ENCODE data around the gene NLRP2B. TPM values are rescaled to one million over a fixed set of nuclear protein-coding genes. Genes with fewer than 3 reads are reported as not detected.

The NLRP2B gene
- total RNA-seq, 2 experiments from 2014 or later: not detected

DNA sequence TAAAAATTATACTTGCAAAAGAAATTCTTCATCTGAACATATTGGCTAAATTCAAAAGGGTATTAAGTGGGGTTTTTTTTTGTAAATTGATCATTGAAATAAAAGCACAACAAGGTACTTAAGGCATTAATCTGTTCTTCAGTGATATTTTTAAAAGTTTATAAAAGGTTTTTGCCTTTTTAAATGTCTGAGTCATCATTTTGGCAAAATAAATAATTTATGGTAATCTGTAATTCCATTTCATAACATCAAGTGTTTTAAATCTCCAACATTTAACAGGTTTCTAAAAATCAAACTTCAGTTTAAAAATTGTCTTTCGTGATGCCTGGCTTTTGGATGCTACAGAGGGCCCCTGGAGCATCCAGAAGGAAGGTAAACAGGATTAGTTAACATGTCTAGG is 27.4 kb downstream of the NLRP2B start:
- intact Hi-C loops (cut with DNase I, micrococcal nuclease): no loop called here
- TF ChIP-seq, protein P1, sequence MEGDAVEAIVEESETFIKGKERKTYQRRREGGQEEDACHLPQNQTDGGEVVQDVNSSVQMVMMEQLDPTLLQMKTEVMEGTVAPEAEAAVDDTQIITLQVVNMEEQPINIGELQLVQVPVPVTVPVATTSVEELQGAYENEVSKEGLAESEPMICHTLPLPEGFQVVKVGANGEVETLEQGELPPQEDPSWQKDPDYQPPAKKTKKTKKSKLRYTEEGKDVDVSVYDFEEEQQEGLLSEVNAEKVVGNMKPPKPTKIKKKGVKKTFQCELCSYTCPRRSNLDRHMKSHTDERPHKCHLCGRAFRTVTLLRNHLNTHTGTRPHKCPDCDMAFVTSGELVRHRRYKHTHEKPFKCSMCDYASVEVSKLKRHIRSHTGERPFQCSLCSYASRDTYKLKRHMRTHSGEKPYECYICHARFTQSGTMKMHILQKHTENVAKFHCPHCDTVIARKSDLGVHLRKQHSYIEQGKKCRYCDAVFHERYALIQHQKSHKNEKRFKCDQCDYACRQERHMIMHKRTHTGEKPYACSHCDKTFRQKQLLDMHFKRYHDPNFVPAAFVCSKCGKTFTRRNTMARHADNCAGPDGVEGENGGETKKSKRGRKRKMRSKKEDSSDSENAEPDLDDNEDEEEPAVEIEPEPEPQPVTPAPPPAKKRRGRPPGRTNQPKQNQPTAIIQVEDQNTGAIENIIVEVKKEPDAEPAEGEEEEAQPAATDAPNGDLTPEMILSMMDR (IDR thresholded peaks at IDR 0.05): no peak
- DNase-seq: no peak
- ChIA-PET POLR2A (no interaction called here), CTCF (no interaction called here)
- ATAC-seq (ENCODE audit: poor library complexity): no peak
- Histone ChIP-seq H3K36me3 (ENCODE audit: insufficient read depth, low read length) (no peaks in the 10 kb centered on the region), H3K4me1 (ENCODE audit: insufficient read depth, low read length) (no peaks in the 10 kb centered on the region), H3K9me3 (ENCODE audit: control insufficient read depth in 1 of 2, insufficient read depth in 1 of 2, low read length in 2 of 2) (peaks cover 0 to 3% of the 10 kb centered on the region in 2 experiments), H3K27me3 (ENCODE audit: control insufficient read depth in 1 of 2, insufficient read depth in 2 of 2, low read length in 2 of 2) (no peaks in the 10 kb centered on the region), H3K4me3 (ENCODE audit: low read length) (no peak overlapping the region), H3K27ac (ENCODE audit: low read depth in 1 of 2, low read length in 2 of 2) (no peak overlapping the region)
- H3K27me3 Mint-ChIP-seq: no peaks in the 10 kb centered on the region
- H3K4me1 Mint-ChIP-seq (ENCODE audit: low read depth): no peaks in the 10 kb centered on the region
- peaks cover 2% of the 10 kb centered on the region for H3K9me3 Mint-ChIP-seq
- no peaks in the 10 kb centered on the region for H3K36me3 Mint-ChIP-seq (ENCODE audit: low read depth)
- no peak overlapping the region for H3K4me3 Mint-ChIP-seq
- H3K27ac Mint-ChIP-seq: no peak overlapping the region

GRCh38 chrX:57651169-57651919 is 28.7 kb downstream of the NLRP2B start:
- Histone ChIP-seq H3K4me3 (ENCODE audit: low read length) (no peak overlapping the region), H3K9me3 (ENCODE audit: control insufficient read depth in 1 of 2, insufficient read depth in 1 of 2, low read length in 2 of 2) (peaks cover 0 to 3% of the 10 kb centered on the region in 2 experiments), H3K4me1 (ENCODE audit: insufficient read depth, low read length) (no peaks in the 10 kb centered on the region), H3K27ac (ENCODE audit: low read depth in 1 of 2, low read length in 2 of 2) (no peak overlapping the region), H3K36me3 (ENCODE audit: insufficient read depth, low read length) (no peaks in the 10 kb centered on the region), H3K27me3 (ENCODE audit: control insufficient read depth in 1 of 2, insufficient read depth in 2 of 2, low read length in 2 of 2) (no peaks in the 10 kb centered on the region)
- no peaks in the 10 kb centered on the region for H3K4me1 Mint-ChIP-seq (ENCODE audit: low read depth)
- ATAC-seq (ENCODE audit: poor library complexity): no peak
- no peaks in the 10 kb centered on the region for H3K36me3 Mint-ChIP-seq (ENCODE audit: low read depth)
- H3K9me3 Mint-ChIP-seq: no peaks in the 10 kb centered on the region
- DNase-seq: no peak
- H3K27ac Mint-ChIP-seq: no peak overlapping the region
- ChIA-PET CTCF (no interaction called here), POLR2A (no interaction called here)
- intact Hi-C loops (cut with DNase I, micrococcal nuclease): no loop called here
- no peaks in the 10 kb centered on the region for H3K27me3 Mint-ChIP-seq
- H3K4me3 Mint-ChIP-seq: no peak overlapping the region
- TF ChIP-seq, protein P1 (IDR thresholded peaks at IDR 0.05): no peak

- no peak for ATAC-seq (ENCODE audit: poor library complexity)
- Mint-ChIP-seq H3K4me3 (no peak overlapping the region), H3K9me3 (no peaks in the 10 kb centered on the region), H3K4me1 (ENCODE audit: low read depth) (no peaks in the 10 kb centered on the region), H3K36me3 (ENCODE audit: low read depth) (no peaks in the 10 kb centered on the region), H3K27me3 (no peaks in the 10 kb centered on the region), H3K27ac (no peak overlapping the region)
- Histone ChIP-seq H3K9me3 (ENCODE audit: control insufficient read depth in 1 of 2, insufficient read depth in 1 of 2, low read length in 2 of 2) (no peaks in the 10 kb centered on the region), H3K4me3 (ENCODE audit: low read length) (no peak overlapping the region), H3K27me3 (ENCODE audit: control insufficient read depth in 1 of 2, insufficient read depth in 2 of 2, low read length in 2 of 2) (no peaks in the 10 kb centered on the region), H3K27ac (ENCODE audit: low read depth in 1 of 2, low read length in 2 of 2) (no peak overlapping the region), H3K36me3 (ENCODE audit: insufficient read depth, low read length) (no peaks in the 10 kb centered on the region), H3K4me1 (ENCODE audit: insufficient read depth, low read length) (no peaks in the 10 kb centered on the region)
- CTCF ChIA-PET: no interaction called here
- DNase-seq: no peak
- intact Hi-C loops (cut with DNase I, micrococcal nuclease): no loop called here
- POLR2A ChIA-PET: no interaction called here
- TF ChIP-seq, protein P1 (IDR thresholded peaks at IDR 0.05): no peak
Observed at GRCh38 chrX:57647020-57647419, 33.0 kb downstream of the NLRP2B start.

Data from CD4-positive, alpha-beta T cell (primary cell).